ENCODE data around the gene MPPED1. TPM values are rescaled to one million over a fixed set of nuclear protein-coding genes. Genes with fewer than 3 reads are reported as not detected.
A peak's percentile ranks its signal among the peaks of the same experiment; 100 is the strongest.

The MPPED1 gene, protein sequence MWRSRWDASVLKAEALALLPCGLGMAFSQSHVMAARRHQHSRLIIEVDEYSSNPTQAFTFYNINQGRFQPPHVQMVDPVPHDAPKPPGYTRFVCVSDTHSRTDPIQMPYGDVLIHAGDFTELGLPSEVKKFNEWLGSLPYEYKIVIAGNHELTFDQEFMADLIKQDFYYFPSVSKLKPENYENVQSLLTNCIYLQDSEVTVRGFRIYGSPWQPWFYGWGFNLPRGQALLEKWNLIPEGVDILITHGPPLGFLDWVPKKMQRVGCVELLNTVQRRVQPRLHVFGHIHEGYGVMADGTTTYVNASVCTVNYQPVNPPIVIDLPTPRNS
- not detected in 2 replicates for total RNA-seq (2014; rRNA removed)
- not detected for polyA plus RNA-seq (2012)

DNA sequence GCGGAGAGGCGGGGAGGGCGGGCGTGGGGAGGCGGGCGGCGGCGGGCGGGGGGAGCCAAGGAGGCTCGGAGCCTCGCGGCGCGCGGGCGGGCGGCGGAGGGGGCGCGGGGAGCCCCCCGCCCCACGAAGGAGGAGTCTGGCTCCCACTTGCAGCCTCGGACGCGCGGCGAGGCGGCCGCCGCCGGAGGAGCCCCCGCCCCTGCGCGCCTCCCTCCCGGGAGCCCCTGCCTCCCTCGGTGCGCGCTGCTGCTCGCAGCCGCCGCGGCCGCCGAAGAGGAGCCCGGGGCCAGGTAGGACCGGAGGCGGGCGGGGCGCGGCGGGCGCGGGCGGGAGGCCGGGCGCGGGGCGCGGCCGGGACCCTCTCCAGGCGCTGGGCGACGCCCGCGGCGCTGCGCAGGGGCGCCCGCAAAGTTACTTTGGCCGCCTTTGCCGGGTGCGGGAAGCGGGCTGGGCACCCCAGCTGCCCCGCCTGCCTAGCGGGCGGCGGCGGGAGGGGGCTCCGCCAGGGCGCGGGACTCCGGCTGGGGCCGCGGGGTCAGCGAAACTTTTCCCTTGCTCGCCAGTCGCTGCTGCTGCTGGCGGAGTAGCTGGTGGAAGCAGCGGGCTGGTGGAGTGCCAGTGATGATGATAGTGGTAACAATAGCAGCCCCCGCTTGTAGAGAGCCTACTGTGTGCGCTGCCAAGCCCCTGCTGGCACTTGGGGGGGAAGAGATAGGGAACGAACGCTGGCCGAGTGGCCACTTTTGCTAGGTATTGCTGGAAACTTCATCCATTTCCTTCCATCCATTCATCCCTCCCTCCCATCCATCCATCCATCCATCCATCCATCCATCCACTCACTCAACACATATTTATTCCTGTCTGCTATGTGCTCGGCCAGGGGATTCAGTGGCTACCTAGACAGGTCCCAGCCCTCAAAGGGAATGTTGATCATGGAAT lies at the start of gene MPPED1:
TSS of gene MPPED1 (plus strand) at position 146 of the 939 bp plus-strand sequence. CDS start 12,972 bp downstream, outside the sequence.
- no peak for DNase-seq (ENCODE audit: low read depth)

DNA sequence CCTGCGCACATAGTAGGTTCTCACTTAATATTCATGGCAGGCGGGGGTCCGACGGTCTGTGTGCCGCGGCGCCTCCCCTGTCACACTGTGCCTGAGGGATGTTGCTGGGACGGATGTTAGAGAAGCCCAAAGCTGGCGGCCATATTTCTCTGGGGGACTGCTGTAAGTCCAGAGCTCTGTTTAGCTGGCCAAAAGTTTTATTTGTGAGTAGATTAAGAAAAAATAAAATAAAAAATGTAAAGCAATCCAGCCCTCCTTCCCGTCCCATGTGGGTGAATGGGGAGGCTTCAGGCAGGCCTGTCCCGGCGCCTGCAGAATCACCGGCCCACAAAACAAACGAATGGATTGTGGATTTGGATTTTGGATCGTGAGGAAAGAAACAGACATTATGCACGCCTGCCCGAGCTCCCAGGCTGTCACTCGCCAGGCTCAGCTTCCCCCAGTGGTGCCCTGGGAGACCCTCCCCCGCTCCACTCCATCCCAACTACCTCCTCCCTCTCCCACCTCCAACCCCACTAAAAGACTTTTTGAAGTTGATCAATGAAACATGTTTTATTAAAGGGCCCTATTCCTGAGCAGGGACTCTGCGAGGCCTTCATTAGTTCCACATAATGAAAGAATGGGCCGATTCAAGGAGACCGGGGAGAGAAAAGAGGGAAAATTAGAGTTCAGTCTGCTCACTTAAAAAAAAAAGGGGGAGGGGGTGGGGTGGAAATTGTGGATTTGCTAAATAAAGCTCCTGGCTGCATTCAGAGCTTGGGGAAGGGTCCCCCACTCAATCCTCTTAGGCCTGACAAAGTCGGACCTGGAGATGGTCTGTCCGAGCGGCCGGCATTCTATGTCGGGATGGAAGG lies 48.3 kb upstream of the MPPED1 start:
- no peak for DNase-seq (ENCODE audit: low read depth)

DNA sequence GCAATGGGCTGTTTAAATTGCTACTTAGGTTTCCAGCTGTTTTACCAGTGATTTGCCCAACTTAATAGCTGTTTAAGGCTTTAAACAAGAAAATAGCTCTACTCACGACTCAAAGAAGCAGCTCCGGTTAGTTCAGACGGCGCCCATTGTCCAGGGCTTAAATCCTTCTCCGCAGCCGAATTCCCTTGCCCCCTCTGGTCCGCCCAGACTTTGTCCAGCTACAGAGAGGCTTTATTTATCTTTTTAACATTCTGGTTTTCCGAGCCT lies 47.7 kb upstream of the MPPED1 start:
- no peak for DNase-seq (ENCODE audit: low read depth)

DNA sequence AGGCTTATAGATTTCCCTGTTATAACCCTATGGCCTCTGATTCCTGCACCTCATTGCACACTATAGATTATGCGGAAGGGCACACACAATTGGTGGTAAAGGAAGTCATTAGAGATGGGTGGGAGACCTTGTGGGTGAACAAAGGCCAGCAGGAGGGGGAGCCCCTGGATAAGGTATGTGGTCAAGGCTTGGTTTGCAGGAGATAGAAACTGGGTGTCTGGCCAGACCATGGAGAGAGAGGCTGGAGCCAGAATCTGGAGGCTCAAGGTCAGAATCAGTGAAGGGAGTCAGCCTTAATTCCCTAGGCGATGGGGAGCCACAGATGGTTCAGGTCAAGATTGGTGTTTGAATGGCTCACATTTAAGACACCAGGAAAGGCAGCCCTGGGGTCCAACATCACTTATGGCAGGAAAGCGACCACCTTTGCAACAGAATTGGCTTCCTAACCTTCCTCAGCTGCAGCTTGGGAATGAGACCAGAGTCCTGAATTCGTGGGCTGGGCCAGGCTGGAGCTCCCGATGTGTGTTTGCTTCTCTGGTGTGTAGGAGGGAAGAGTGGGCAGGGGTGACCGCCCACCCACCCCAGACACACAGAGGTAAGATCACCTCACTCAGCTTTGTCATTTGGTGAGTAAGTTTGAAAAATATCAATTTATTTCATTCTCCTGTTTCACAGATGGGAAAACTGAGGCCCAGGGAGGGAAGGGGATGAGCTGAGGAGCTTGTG lies 45.9 kb upstream of the MPPED1 start:
- no peak for DNase-seq (ENCODE audit: low read depth)

DNA sequence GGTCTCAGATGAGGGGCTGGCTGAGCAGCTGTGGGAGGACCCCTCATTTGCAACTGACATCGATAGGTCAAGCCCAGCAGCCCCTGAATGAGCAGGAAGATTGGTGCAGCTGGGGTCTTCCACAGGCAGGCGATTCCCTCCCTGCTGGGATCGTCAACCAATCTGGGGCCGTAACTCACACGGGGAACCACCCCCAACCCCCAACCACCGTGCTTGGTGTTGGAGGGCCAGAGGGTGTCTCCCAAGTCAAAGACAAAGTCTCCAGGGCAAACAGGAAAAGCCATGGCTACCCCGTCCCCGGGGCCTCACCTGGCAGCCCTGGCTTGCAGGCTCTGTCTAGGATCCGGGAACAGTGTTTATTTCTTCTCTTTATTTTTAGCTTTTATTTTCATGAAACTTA lies 41.8 kb upstream of the MPPED1 start:
- DNase-seq (ENCODE audit: low read depth) = no peak

DNA sequence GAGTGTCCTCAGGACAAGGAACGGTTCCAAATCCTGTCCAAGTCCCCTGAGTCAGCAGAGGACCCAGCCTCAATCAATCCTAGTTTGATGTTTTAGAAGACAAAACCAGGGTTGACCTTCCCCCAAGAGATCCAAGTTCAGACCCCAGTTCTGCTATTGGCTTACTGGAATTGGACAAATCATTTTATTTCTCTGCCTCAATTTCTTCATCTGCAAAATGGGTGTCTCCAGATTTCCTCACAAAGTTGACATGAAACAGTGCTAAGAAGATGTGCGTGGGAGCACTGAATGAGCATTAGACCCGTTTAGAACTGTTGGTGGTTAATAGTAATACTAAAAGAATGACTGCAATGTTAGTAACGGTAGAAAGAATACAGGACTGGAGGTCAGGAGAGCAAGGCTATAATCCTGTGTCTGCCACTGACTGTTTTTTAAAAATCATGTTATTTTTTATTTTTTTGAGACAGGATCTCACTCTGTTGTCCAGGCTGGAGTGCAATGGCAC lies 35.8 kb upstream of the MPPED1 start:
- DNase-seq (ENCODE audit: low read depth) = peak; percentile 18

DNA sequence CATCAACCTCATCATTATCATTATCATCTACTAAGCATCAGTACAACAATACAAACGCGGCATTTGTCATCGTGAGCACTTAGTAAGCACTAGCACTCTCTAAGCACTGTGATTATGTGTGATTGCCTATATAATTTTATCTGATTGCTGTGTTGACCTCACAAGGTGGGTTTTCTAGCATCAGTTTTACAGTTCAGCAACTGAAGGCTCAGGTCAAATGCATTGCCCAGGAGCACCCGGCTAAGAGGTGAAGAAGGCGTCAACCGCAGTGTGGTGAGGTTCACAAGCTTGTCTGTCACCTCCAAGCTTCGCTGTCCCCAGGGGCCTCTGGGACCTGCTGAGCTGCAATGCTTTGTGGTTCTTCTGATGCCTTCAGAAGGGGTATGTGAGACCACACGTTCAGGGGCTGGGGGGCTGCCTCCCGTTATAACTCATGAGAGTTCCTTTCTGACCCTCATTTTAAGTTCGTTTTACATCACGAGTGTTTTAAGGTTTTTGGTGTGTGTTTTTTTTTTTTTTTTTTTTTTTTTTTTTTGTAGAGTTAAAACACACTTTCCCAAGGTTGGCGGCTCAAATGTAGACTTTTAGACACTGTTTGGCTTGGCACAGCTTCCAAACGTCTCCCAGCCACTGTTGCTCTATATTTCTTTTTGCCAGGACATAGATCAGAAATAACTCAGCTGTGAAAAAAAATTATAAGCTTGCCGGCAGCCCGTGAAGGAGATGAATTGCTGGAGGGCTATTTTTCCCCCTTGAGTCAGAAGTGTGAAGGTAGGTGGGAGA lies 34.9 kb upstream of the MPPED1 start:
- DNase-seq (ENCODE audit: low read depth) = no peak

DNA sequence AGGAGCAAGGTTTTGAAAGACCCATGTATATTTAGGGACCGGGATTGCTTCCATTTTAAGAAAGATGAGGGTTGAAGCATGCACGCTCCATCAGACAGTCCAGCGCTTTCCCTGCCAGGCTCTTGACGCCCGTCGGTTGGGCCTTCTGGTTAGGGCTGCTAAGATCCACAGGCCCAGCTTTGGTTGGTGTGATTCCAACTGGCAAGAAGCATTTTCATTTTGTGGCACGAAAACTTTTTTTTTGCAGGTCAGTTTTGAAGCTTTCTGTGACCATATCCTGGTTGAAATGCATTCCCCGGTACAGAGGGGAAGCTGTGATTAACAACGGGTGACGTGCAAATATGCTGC lies 34.3 kb upstream of the MPPED1 start:
- DNase-seq (ENCODE audit: low read depth) = no peak

DNA sequence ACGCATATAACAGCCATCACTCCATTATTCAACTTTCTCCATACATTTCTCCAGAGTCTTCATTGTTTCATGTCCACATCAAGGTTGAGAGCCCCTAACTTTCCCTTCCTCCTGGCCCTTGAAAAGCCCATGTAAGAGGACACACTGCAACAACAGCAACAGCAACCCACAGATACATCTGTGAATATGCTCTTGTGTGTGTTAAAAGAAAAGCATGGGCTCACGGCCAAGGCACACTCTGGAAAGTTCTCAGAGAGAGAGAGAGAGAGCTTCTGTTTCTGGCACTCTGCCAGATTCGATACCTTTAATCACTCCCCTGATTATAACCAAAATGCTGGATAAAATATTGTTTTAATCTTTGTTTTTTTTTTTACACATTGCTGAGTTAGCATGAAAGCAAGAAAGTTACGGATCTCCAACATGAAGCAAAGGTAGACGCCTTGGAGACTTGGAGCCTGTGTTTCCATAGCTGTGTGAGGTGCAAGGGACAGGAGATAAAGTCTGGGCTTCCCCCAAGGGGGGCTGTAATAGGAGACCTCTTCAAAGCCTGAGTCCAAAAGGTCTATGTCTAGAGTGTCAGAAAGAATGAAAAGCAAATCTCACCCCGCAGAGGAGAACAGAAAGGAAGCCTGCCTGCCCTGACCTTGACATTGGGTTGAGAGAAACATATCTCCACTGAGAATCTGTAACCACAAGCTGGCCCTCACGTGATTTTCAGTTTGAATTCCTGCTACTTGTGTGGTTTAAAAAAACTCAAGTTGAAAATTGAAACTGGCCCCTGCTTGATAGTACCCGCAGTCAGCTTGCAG lies 33.7 kb upstream of the MPPED1 start:
- peak; percentile 12 for DNase-seq (ENCODE audit: low read depth)

DNA sequence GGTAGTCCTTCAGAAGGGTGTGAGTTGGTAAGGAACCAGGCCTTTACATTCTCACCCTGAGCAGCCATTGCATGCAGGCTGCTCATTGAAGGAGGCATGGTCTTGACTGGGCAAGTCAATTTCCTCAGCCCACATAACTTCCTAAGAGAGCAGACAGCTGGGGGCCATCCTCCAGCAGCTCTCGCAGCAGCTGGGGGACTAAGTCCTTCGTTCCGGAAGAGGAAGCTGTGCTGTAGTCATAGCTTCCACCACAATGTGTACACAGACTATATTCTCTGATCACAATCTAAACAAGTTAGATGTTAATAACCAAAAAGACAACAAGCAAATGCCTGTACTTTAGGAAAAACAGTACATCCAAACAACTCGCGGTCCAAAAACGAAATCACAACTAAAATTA lies 30.1 kb upstream of the MPPED1 start:
- no peak for DNase-seq (ENCODE audit: low read depth)

DNA sequence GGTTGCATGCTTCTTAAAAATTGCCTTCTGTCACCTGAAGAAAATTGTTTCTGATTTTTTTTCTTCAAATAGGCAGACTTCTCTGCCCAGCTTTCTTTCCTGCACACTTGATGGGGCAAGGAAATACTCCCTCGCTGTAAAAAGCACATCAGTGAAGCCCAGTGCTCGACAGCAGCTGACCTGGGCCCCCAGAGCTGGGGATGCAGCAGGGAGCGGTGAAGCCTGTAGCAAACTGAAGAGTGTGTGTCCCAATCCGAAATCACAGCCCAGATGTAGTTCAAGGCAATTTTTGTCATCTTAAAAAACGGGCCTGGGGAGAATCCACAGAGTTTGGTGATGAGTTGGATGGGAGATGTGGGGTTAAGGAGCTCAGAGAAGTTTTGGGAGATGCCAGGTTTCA lies 27.0 kb upstream of the MPPED1 start:
- DNase-seq (ENCODE audit: low read depth) = no peak

DNA sequence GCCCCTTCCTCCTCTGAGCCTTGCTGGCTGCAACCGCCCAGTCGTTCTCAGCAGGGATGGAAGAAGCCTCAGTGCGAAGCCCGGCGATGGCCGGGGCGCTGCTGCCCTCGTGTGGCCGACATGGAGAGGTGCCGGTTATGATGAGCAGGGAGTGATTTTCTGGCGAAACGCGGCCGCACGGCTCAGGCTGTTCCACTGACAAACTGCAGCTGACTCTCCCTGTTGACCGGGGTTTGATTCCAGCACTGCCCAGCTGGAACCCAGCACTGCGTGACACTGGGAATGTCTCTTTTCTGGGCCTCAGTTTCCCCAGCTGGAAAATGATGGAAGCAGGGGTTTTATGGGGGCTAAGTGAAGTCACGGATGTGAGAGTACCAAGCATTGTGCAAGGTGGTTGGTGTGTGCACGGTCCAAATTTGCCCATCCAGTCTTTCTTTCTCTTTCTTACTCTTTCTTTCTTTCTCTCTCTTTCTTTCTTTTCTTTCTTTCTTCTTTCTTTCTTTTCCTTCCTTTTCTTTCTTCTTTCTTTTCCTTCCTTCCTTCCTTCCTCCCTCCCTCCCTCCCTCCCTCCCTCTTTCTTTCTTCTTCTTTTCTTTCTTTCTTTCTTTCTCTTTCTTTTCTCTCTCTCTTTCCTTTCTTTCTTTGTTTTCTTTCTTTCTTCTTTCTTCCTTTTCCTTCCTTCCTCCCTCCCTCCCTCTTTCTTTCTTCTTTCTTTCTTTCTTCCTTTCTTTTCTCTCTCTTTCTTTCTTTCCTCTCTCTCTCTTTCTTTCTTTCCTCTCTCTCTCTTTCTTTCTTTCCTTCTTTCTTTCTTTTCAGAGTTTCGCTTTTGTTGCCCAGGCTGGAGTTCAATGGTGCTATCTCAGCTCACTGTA lies 25.8 kb upstream of the MPPED1 start:
- peak; percentile 58 for DNase-seq (ENCODE audit: low read depth)

DNA sequence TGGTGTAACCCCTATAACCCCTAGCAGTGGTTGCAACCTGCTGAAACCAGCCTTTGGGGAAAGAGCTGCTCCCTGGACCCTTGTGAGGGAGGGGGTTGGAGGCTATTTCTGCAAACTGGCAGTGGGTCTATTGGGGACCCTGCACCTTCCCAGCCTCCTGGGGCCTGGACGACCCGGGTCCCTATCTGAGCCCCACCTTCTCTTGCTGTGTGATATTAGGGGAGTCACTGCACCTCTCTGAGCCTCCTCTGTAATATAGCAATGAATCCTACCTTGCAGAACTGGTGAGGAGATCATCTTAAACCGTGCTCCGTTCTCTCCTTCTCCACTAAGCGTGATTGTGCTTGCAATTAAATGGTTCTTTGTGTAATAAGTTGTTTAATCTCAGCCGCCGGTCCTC lies 24.0 kb upstream of the MPPED1 start:
- DNase-seq (ENCODE audit: low read depth) = no peak

DNA sequence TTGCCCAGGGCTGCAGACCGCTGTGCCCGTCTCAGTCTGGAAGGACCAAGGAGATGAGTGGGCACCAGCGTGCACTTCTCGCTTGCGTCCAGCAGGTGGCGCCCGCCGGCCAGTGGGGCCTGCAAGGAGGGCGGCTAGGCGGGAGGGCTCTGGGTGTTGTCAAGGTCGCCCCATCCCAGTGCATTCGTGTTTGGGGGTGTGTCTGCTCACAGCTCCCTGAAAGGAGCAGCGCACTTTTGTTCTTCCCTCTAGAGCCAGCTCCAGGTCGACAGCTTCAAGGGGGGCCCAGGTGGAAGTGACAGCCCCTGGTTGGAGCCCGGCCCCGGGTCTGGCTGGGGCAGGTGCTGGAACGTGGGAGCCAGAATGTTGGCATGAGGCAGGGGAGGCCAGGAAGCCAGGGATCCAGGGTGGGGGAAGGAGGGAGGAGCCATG lies 23.4 kb upstream of the MPPED1 start:
- DNase-seq (ENCODE audit: low read depth) = peak; percentile 37

DNA sequence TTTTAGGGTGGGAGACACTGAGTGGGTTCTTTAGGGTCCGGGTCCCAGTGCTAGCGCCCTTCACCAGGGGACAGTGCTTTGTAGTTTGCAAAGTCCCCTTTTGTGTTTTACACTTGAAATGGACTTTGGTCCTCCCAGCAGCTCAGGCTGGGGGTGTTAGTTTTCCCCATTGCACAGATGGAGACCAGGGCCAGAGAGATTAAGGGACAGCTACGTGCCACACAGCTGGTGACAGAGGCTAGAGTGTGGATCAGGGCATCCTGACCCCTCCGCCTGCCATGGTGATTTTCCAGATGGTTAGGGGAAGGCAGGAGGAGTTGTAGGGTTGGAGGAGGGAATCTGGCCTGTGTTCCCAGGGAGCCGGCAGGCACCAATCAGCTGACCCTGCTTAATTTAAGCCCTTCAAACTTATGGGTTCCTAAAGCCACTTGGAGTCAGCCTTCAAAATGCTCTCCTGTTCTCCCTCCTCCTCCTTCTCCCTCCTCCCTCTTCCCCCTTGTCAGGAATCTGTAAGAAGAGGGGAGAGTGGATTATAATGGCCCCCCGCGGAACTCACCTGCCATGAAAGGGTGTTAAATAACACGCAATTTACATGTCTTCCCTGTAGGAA lies 22.5 kb upstream of the MPPED1 start:
- no peak for DNase-seq (ENCODE audit: low read depth)

DNA sequence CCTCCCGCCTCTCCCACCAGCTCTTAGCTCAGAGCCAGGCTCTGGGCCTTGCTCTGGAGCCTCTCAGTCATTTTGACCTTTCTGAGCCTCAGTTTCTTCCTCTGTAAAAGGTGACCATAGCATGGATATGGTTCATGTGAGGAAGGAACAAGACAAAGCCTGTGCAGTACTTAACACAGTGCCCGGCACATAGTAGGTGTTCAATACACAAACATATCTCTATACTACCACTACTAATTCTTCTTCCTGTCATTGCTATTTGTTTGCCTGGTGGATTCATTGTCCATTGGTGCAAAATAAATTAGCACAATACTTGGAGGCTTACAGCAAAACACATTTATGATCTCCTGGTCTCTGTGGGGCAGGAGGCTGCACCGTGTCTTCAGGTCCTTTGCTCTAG lies 21.6 kb upstream of the MPPED1 start:
- no peak for DNase-seq (ENCODE audit: low read depth)

DNA sequence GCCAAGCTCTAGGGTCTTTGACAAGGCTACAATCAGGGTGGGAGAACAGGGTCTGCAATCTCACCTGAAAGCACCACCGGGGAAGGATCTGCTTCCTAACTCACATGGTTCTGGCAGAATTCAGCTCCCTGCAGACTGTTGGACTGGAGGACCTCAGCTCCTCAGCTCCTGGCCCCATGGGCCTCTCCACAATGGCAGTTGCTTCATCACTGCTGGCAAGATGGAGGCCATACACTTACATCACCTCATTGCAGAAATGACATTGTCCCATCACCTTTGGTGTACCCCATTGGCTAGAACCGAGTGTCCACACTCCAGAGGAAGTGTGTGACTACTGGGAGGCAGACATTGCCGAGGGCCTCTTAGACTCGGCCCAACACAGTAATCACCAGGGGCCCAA lies 20.9 kb upstream of the MPPED1 start:
- DNase-seq (ENCODE audit: low read depth) = no peak

DNA sequence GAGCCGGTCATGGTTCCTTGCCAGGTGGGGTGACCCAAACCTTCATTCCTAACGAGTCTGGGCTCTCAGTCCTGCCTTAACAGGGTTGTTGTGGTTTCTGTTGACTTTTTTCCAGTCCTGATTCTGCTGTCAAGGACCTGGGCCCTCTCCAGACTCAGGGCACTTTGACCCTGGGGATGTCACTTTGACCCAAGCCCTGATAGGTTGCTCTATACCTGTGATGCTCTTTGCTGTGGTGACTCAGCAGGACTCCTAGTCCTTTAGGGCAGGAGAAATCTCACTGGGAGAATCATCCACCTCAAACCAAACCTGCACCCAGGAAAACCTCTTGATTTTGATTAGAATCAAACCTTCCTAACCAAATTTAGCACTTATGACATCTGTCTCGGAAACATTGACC lies 20.5 kb upstream of the MPPED1 start:
- DNase-seq (ENCODE audit: low read depth) = no peak

All from LHCN-M2 (cell line).